Body of pancreas (tissue), 4 donors: ENCODE measurements around the gene KCTD5. TPM values are rescaled to one million over a fixed set of nuclear protein-coding genes. Genes with fewer than 3 reads are reported as not detected.
"Not testable (repeated sequence)": the region's sequence is repeated elsewhere in the genome, so short reads cannot be mapped to it uniquely, and the experiment has no call there.

Experiments used
- ATAC-seq: fragments of 150-250 bp; one replicate; pipeline ENCODE4 v1.9.1; 2016
- DNase-seq, 4 donors: peaks; one replicate each; pipeline ENCODE4 v3.0.0-alpha.2; 2019
- H3K27ac ChIP-seq, 4 donors: fragments of 200-600 bp; sonication (generic); 1 replicate in 3 of 4; 2 replicates in 1 of 4; pipeline versions ENCODE4 v1.5.1 to v1.6.1; 2016 to 2019; ENCODE audit warnings: mild to moderate bottlenecking in 1 of 4, mixed read lengths in 1 of 4, moderate library complexity in 1 of 4
- H3K27me3 ChIP-seq, 2 donors: fragments of 200-600 bp; sonication (generic); one replicate each; pipeline ENCODE4 v1.6.0; 2016; ENCODE audit warnings: mild to moderate bottlenecking in 1 of 2
- H3K36me3 ChIP-seq, 2 donors: fragments of 200-600 bp; sonication (generic); replicated peaks in 1 of 2; 2 replicates each; pipeline ENCODE4 v1.5.1; 2016; ENCODE audit warnings: low read depth in 2 of 2; ENCODE audit not compliant: insufficient read depth in 1 of 2
- H3K4me1 ChIP-seq: fragments of 200-600 bp; sonication (generic); one replicate; pipeline ENCODE4 v1.6.0; 2016
- H3K4me3 ChIP-seq, 2 donors: fragments of 200-600 bp; sonication (generic); 1 replicate in 1 of 2; 2 replicates in 1 of 2; pipeline ENCODE4 v1.5.1; 2016 to 2019
- H3K9me3 ChIP-seq, 3 donors: fragments of 200-600 bp; sonication (generic); 1 replicate in 2 of 3; 2 replicates in 1 of 3; pipeline ENCODE4 v1.5.1; 2016
- POLR2A ChIP-seq, 3 donors: fragments of 450-650 bp; IDR thresholded peaks; one replicate each; pipeline ENCODE4 v1.6.1; 2016; ENCODE audit warnings: antibody characterized with exemption in 3 of 3, mild to moderate bottlenecking in 2 of 3
- WGBS, 2 donors: methylation state at CpG; one replicate each; pipeline ENCODE4 v1.1.5; 2017; 5-methylcytosine and 5-hydroxymethylcytosine counted together
- intact Hi-C: fragments of 100-400 bp; cut with DNase I; formaldehyde crosslinking; loops from one replicate; pipeline ENCODE4 v1.15.1; 2023
- total RNA-seq, 2 donors: library from RNA; depleted of rRNA; stranded (reverse); fragments of >200 nt; gene quantifications; one replicate each; pipeline ENCODE4 v1.1.0, GENCODE V29; 2016
- TF ChIP-seq, protein P1 (sequence below), 7 experiments: fragments of 450-650 bp in 4 of 7; fragments of 200-600 bp in 3 of 7; sonication (generic) in 3 of 7; IDR thresholded peaks; one replicate each; pipeline ENCODE4 v1.5.1; 2016 to 2019; ENCODE audit warnings: antibody characterized with exemption in 7 of 7

The KCTD5 gene
- total RNA-seq, 2 donors from 2014 or later, result 6.2 to 7.3 TPM

DNA sequence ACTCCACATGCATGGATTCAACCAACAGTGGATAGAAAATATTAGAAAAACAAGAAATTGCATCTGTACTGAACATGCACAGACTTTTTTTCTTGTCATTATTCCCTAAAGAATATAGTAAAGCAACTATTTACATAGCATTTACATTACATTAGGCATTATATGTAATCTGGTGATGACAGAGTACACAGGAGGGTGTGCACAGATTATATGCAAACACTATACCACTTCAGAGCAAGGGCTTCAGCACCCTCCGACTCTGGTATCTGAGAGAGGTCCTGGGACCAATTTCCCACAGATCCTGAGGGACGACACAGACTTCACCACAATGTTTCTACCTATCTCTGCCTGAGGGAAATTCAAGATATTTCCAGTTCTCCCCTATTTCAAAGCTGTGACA lies 25.3 kb upstream of the KCTD5 start:
- no peaks in the 10 kb centered on the region for H3K9me3 ChIP-seq
- no peak overlapping the region for H3K4me3 ChIP-seq
- no peak overlapping the region for H3K27ac ChIP-seq
- no peak for TF ChIP-seq POLR2A (IDR thresholded peaks at IDR 0.05)
- TF ChIP-seq, protein P1, sequence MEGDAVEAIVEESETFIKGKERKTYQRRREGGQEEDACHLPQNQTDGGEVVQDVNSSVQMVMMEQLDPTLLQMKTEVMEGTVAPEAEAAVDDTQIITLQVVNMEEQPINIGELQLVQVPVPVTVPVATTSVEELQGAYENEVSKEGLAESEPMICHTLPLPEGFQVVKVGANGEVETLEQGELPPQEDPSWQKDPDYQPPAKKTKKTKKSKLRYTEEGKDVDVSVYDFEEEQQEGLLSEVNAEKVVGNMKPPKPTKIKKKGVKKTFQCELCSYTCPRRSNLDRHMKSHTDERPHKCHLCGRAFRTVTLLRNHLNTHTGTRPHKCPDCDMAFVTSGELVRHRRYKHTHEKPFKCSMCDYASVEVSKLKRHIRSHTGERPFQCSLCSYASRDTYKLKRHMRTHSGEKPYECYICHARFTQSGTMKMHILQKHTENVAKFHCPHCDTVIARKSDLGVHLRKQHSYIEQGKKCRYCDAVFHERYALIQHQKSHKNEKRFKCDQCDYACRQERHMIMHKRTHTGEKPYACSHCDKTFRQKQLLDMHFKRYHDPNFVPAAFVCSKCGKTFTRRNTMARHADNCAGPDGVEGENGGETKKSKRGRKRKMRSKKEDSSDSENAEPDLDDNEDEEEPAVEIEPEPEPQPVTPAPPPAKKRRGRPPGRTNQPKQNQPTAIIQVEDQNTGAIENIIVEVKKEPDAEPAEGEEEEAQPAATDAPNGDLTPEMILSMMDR (IDR thresholded peaks at IDR 0.05), result no peak
- intact Hi-C loops, result no loop called here
- no peaks in the 10 kb centered on the region for H3K4me1 ChIP-seq
- no peaks in the 10 kb centered on the region for H3K27me3 ChIP-seq
- DNase-seq (no peak), ATAC-seq (no peak)
- WGBS, 2 donors, result 67 to 83% methylated on average over 2 of the region's 2 CpGs
- H3K36me3 ChIP-seq, result no peaks in the 10 kb centered on the region

DNA sequence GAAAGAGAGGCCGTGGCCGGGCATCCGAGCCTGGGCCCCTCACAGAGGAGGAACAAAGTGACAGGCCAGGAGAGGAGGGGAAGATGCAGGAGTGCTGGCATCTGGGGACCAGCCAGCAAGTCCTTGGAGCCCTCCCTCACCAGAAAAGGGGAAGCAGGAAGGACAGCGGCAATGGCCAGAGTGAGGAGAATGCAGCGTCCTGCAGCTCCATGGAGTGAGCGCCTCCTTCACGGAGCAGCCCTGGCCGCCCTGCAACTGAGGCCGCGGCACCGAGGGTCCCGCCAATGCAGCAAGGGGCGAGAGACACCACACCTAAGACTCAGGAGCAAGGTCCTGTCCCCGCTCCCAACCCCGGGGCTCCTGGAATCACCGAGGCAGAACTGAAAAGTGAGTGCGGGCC lies 24.5 kb upstream of the KCTD5 start:
- H3K36me3 ChIP-seq, DNase-seq, H3K27ac ChIP-seq, H3K4me3 ChIP-seq, H3K4me1 ChIP-seq, intact Hi-C loops, ATAC-seq, H3K27me3 ChIP-seq, H3K9me3 ChIP-seq: not testable (repeated sequence)
- no CpG with 5 or more reads among the region's 17 CpGs for WGBS, 2 donors

DNA sequence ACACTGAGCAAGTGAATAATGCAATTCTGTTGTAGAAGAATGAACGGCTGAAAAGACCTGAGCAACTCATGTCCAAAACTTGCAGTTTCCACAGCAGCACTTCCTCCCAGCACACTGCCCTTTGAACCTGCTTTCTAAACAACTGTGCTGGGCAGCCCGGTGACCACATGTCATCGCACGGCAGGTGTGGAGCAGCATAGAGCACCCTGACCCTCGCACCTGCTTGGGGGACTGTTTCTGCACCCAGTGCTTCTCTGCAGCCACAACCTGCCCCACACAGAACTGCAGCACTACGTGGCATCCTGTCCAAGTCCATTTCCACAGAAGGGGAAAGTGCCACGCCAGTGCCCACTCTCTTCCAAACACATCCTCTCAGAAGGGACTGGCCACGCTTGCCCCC lies 22.8 kb upstream of the KCTD5 start:
- DNase-seq, result peak in 1 of 4 donors; percentile 38
- H3K36me3 ChIP-seq, H3K9me3 ChIP-seq, intact Hi-C loops, H3K27me3 ChIP-seq, H3K4me3 ChIP-seq, H3K27ac ChIP-seq: not testable (repeated sequence)
- ATAC-seq, result peak; percentile 20
- 36 to 73% methylated on average over 2 to 8 of the region's 8 CpGs for WGBS, 2 donors
- H3K4me1 ChIP-seq, result peaks cover 13% of the 10 kb centered on the region

DNA sequence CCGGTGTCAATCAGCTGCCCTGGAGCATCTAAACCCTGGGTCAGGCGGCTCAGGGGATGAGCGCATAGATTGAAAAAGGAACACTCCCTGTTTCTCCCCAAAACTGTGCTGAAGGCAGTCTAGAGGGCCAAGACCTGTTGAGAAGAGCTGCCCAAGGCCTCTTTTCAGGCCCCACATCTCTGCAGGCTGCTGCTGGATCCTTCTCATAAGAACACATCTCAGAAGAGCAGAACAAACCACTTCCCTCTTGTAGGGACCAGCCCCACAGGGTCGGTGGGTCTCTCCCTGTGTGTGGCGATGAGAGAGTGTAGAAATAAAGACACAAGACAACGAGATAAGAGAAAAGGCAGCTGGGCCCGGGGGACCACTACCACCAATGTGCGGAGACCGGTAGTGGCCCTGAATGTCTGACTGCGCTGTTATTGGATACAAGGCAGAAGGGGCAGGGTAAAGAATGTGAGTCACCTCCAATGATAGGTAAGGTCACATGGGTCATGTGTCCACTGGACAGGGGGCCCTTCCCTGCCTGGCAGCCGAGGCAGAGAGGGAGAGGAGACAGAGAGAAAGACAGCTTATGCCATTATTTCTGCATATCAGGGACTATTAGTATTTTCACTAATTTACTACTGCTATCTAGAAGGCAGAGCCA lies 22.2 kb upstream of the KCTD5 start:
- H3K4me1 ChIP-seq, result peaks cover 19% of the 10 kb centered on the region
- 87 to 90% methylated on average over 10 to 11 of the region's 11 CpGs for WGBS, 2 donors
- H3K36me3 ChIP-seq, DNase-seq, H3K4me3 ChIP-seq, H3K9me3 ChIP-seq, ATAC-seq, H3K27me3 ChIP-seq, intact Hi-C loops, H3K27ac ChIP-seq: not testable (repeated sequence)

DNA sequence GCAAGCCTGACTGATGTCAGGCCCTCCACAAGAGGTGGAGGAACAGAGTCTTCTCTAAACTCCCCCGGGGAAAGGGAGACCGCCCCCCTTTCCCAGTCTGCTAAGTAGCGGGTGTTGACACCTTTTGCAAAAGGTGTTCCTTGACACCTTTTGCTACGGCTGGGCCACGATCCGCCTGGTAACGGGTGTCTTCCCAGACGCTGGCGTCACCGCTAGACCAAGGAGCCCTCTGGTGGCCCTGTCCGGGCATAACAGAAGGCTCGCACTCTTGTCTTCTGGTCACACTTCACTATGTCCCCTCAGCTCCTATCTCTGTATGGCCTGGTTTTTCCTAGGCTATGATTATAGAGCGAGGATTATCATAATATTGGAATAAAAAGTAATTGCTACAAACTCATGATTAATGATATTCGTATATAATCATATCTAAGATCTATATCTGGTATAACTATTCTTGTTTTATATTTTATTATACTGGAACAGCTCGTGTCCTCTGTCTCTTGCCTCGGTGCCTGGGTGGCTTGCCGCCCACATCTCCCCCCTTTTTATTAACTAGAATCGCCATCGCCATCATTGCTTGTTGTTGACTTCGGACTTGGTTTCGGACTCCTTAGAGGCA lies 21.5 kb upstream of the KCTD5 start:
- ATAC-seq, H3K27me3 ChIP-seq, H3K27ac ChIP-seq, H3K9me3 ChIP-seq, H3K36me3 ChIP-seq, intact Hi-C loops, H3K4me3 ChIP-seq: not testable (repeated sequence)
- WGBS, 2 donors, result 35 to 57% methylated on average over 13 to 21 of the region's 21 CpGs
- TF ChIP-seq, protein P1 (IDR thresholded peaks at IDR 0.05), result peak; percentile 8 to 50 (median 32)
- peak in 2 of 4 donors; percentile 25 to 31 for DNase-seq
- H3K4me1 ChIP-seq, result peaks cover 24% of the 10 kb centered on the region

DNA sequence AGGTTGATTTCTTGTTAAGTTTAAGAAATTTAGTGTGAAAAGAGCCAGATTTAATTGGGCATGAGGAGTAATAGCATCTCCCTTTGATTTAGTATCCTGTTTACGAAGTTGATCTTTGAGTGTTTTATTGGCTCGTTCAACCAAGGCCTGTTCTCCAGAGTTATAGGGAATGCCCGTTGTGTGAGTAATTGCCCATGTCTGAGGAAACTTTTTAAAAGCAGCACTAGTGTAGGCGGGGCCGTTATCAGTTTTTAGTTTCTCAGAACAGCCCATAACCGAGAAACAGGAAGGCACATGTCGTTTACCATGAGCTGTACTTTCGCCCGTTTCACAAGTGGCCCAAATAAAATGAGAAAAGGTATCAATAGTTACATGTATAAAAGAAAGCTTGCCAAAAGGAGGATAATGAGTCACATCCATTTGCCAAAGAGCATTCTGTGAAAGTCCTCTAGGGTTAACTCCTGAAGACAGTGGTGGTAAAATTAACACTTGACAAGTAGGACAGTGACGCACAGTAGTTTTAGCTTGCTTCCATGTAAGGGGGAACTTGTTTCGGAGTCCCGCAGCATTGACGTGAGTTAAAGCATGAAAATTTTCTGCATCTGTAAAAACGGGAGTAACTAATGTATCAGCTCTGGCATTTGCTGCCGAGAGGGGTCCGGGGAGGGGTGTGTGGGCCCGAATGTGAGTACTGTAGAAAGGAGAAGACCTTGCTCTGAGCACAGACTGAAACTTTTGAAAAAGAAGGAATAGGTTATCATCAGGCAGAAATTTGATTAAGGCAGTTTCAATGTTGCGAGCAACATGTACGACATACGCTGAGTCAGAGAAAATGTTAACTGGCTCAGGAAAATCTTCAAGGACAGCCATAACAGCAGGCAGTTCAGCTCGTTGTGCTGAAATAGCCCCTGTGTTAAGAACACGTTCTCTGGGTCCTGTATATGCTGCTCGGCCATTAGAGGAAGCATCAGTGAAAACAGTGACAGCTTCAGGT lies 18.5 kb upstream of the KCTD5 start:
- WGBS, 2 donors, result 49 to 52% methylated on average over 23 of the region's 23 CpGs
- Histone ChIP-seq H3K36me3 (peaks cover 0 to 4% of the 10 kb centered on the region in 2 donors), H3K4me3 (no peak overlapping the region), H3K27ac (peak overlapping the region in 3 of 4 donors; percentile 49 to 73 (median 66)), H3K9me3 (no peaks in the 10 kb centered on the region), H3K27me3 (no peaks in the 10 kb centered on the region), H3K4me1 (peaks cover 24% of the 10 kb centered on the region)
- intact Hi-C loops, result no loop called here
- no peak for TF ChIP-seq POLR2A (IDR thresholded peaks at IDR 0.05)
- DNase-seq (peak in 2 of 4 donors; percentile 37 to 54), ATAC-seq (peak; percentile 67)
